Esophagus muscularis mucosa (tissue), 4 donors: ENCODE measurements around the gene CTSS. TPM values are rescaled to one million over a fixed set of nuclear protein-coding genes. Genes with fewer than 3 reads are reported as not detected.

Experiments used
- DNase-seq: peaks from one replicate; pipeline ENCODE4 v3.0.0-alpha.2; 2017; ENCODE audit errors: extremely low spot score
- H3K27ac ChIP-seq, 4 donors: fragments of 200-600 bp; sonication (generic); replicated peaks in 1 of 4; 1 replicate in 3 of 4; 2 replicates in 1 of 4; pipeline ENCODE4 v1.5.1; 2016 to 2019; ENCODE audit warnings: mild to moderate bottlenecking in 1 of 4
- H3K27me3 ChIP-seq, 4 donors: fragments of 200-600 bp; sonication (generic); one replicate each; pipeline versions ENCODE4 v1.5.1 to v1.6.0; 2016 to 2019
- H3K36me3 ChIP-seq, 4 donors: fragments of 200-600 bp; sonication (generic); one replicate each; pipeline ENCODE4 v1.5.1; 2016 to 2019
- H3K4me1 ChIP-seq, 4 donors: fragments of 200-600 bp; sonication (generic); one replicate each; pipeline ENCODE4 v1.5.1; 2016 to 2019
- H3K4me3 ChIP-seq, 4 donors: fragments of 200-600 bp; sonication (generic); 1 replicate in 2 of 4; 2 replicates in 2 of 4; pipeline ENCODE4 v1.5.1; 2016 to 2019; ENCODE audit warnings: mild to moderate bottlenecking in 4 of 4, moderate library complexity in 1 of 4
- H3K9me3 ChIP-seq, 4 donors: fragments of 200-600 bp; sonication (generic); 1 replicate in 3 of 4; 2 replicates in 1 of 4; pipeline ENCODE4 v1.5.1; 2016 to 2019
- CTCF ChIP-seq, 3 experiments: fragments of 200-600 bp in 2 of 3; fragments of 450-650 bp in 1 of 3; sonication (generic) in 2 of 3; IDR thresholded peaks; one replicate each; pipeline ENCODE4 v1.5.1; 2017 to 2019; ENCODE audit warnings: antibody characterized with exemption in 3 of 3, mild to moderate bottlenecking in 2 of 3, moderate library complexity in 1 of 3
- EP300 ChIP-seq: sonication (generic); formaldehyde crosslinking; IDR thresholded peaks from one replicate; pipeline ENCODE4 v1.6.1; 2017; ENCODE audit warnings: antibody characterized with exemption
- POLR2A ChIP-seq: fragments of 450-650 bp; IDR thresholded peaks from one replicate; pipeline ENCODE4 v1.6.1; 2017; ENCODE audit warnings: antibody characterized with exemption, moderate library complexity, mild to moderate bottlenecking, low read depth
- POLR2AphosphoS5 ChIP-seq, 2 donors: sonication (generic); formaldehyde crosslinking; IDR thresholded peaks; one replicate each; pipeline ENCODE4 v1.6.1; 2017; ENCODE audit warnings: antibody characterized with exemption in 2 of 2
- WGBS: methylation state at CpG from one replicate; pipeline ENCODE4 v1.1.5; 2018; 5-methylcytosine and 5-hydroxymethylcytosine counted together
- intact Hi-C: fragments of 100-400 bp; cut with DNase I; formaldehyde crosslinking; loops from one replicate; pipeline ENCODE4 v1.15.1; 2023
- total RNA-seq, 4 donors: library from RNA; depleted of rRNA; stranded (reverse); fragments of >200 nt; gene quantifications; one replicate each; pipeline versions ENCODE4 v1.1.0 to v1.2.1, GENCODE V29; 2016

Gene CTSS
- 10 to 100 TPM; 20.2 to 82.7 (median 45.2) TPM for total RNA-seq

GRCh38 chr1:150765296-150765976, at the start of gene CTSS:
TSS of gene CTSS (minus strand) at chr1:150765778. CDS start at chr1:150764763, 1,015 bp downstream.
- H3K4me1 ChIP-seq, result peaks cover 0 to 5% (median 0%) of the 10 kb centered on the region in 4 donors
- H3K27me3 ChIP-seq, result no peaks in the 10 kb centered on the region
- H3K36me3 ChIP-seq, result no peaks in the 10 kb centered on the region
- 31% methylated on average over 4 of the region's 4 CpGs for WGBS
- H3K4me3 ChIP-seq, result peak within 1 kb of the TSS; percentile 30 to 54 (median 40)
- no peak for TF ChIP-seq CTCF (IDR thresholded peaks at IDR 0.05)
- TF ChIP-seq EP300, result no peak
- no peak for TF ChIP-seq POLR2AphosphoS5 (IDR thresholded peaks at IDR 0.05)
- no peak for TF ChIP-seq POLR2A
- intact Hi-C loops, result no loop called here
- peak within 1 kb of the TSS; percentile 19 to 63 (median 45) for H3K27ac ChIP-seq
- no peaks in the 10 kb centered on the region for H3K9me3 ChIP-seq
- no peak for DNase-seq

GRCh38 chr1:150813028-150813707, 47.6 kb upstream of the CTSS start:
- DNase-seq, result no peak
- TF ChIP-seq POLR2A (no peak), EP300 (no peak), CTCF (IDR thresholded peaks at IDR 0.05) (peak; percentile 45 to 64 (median 58)), POLR2AphosphoS5 (IDR thresholded peaks at IDR 0.05) (no peak)
- Histone ChIP-seq H3K4me1 (peaks cover 0 to 14% (median 12%) of the 10 kb centered on the region in 4 donors), H3K4me3 (no peak overlapping the region), H3K9me3 (no peaks in the 10 kb centered on the region), H3K27me3 (no peaks in the 10 kb centered on the region), H3K36me3 (peaks cover 62 to 84% (median 77%) of the 10 kb centered on the region in 4 donors), H3K27ac (no peak overlapping the region)
- WGBS, result 47% methylated on average over 5 of the region's 5 CpGs
- intact Hi-C loops, result loop anchor here (10.0 kb wide), 1 partner anchor 258 kb away; no protein-coding TSS in a partner anchor

GRCh38 chr1:150810958-150811659, 45.5 kb upstream of the CTSS start:
- TF ChIP-seq POLR2AphosphoS5 (IDR thresholded peaks at IDR 0.05), result no peak
- TF ChIP-seq POLR2A, result no peak
- TF ChIP-seq CTCF (IDR thresholded peaks at IDR 0.05), result no peak
- no peak for TF ChIP-seq EP300
- peaks cover 42 to 63% (median 56%) of the 10 kb centered on the region in 4 donors for H3K36me3 ChIP-seq
- intact Hi-C loops, result loop anchor here (10.0 kb wide), 1 partner anchor 256 kb away; no protein-coding TSS in a partner anchor
- H3K9me3 ChIP-seq, result no peaks in the 10 kb centered on the region
- no peak overlapping the region for H3K4me3 ChIP-seq
- DNase-seq, result no peak
- no peak overlapping the region for H3K27ac ChIP-seq
- H3K4me1 ChIP-seq, result peaks cover 0 to 24% (median 15%) of the 10 kb centered on the region in 4 donors
- 56% methylated on average over 9 of the region's 9 CpGs for WGBS
- H3K27me3 ChIP-seq, result no peaks in the 10 kb centered on the region

- TF ChIP-seq EP300, result no peak
- TF ChIP-seq POLR2AphosphoS5 (IDR thresholded peaks at IDR 0.05), result peak in 1 of 2 donors; percentile 4
- Histone ChIP-seq H3K27ac (no peak overlapping the region), H3K36me3 (peaks cover 29 to 49% (median 43%) of the 10 kb centered on the region in 4 donors), H3K27me3 (no peaks in the 10 kb centered on the region), H3K9me3 (no peaks in the 10 kb centered on the region), H3K4me1 (peaks cover 0 to 24% (median 15%) of the 10 kb centered on the region in 4 donors), H3K4me3 (no peak overlapping the region)
- intact Hi-C loops, result loop anchor here (10.0 kb wide), 1 partner anchor 255 kb away; no protein-coding TSS in a partner anchor
- no peak for DNase-seq
- 52% methylated on average over 3 of the region's 3 CpGs for WGBS
Observed at GRCh38 chr1:150809651-150810050, 44.1 kb upstream of the CTSS start.

GRCh38 chr1:150808846-150809245, 43.3 kb upstream of the CTSS start:
- Histone ChIP-seq H3K9me3 (no peaks in the 10 kb centered on the region), H3K4me1 (peaks cover 0 to 24% (median 15%) of the 10 kb centered on the region in 4 donors), H3K4me3 (peak overlapping the region in 3 of 4 donors; percentile 30 to 42 (median 40)), H3K27me3 (no peaks in the 10 kb centered on the region), H3K36me3 (peaks cover 21 to 42% (median 39%) of the 10 kb centered on the region in 4 donors), H3K27ac (peak overlapping the region in 3 of 4 donors; percentile 29 to 46 (median 37))
- intact Hi-C loops, result no loop called here
- DNase-seq, result no peak
- WGBS, result 33% methylated on average over 2 of the region's 2 CpGs
- TF ChIP-seq EP300 (no peak), POLR2AphosphoS5 (IDR thresholded peaks at IDR 0.05) (peak in 1 of 2 donors; percentile 6)
